HG02763 (cell line): ENCODE data around the gene ANKRD31.
"Not testable (repeated sequence)": the region's sequence is repeated elsewhere in the genome, so short reads cannot be mapped to it uniquely, and the experiment has no call there.

Experiments
- ATAC-seq: cut with Tn5 transposase; IDR thresholded peaks from one replicate; pipeline ENCODE4 v1.9.1; 2021; ENCODE audit warnings: mild to moderate bottlenecking, moderate library complexity; ENCODE audit not compliant: unreplicated experiment

ANKRD31 gene, protein sequence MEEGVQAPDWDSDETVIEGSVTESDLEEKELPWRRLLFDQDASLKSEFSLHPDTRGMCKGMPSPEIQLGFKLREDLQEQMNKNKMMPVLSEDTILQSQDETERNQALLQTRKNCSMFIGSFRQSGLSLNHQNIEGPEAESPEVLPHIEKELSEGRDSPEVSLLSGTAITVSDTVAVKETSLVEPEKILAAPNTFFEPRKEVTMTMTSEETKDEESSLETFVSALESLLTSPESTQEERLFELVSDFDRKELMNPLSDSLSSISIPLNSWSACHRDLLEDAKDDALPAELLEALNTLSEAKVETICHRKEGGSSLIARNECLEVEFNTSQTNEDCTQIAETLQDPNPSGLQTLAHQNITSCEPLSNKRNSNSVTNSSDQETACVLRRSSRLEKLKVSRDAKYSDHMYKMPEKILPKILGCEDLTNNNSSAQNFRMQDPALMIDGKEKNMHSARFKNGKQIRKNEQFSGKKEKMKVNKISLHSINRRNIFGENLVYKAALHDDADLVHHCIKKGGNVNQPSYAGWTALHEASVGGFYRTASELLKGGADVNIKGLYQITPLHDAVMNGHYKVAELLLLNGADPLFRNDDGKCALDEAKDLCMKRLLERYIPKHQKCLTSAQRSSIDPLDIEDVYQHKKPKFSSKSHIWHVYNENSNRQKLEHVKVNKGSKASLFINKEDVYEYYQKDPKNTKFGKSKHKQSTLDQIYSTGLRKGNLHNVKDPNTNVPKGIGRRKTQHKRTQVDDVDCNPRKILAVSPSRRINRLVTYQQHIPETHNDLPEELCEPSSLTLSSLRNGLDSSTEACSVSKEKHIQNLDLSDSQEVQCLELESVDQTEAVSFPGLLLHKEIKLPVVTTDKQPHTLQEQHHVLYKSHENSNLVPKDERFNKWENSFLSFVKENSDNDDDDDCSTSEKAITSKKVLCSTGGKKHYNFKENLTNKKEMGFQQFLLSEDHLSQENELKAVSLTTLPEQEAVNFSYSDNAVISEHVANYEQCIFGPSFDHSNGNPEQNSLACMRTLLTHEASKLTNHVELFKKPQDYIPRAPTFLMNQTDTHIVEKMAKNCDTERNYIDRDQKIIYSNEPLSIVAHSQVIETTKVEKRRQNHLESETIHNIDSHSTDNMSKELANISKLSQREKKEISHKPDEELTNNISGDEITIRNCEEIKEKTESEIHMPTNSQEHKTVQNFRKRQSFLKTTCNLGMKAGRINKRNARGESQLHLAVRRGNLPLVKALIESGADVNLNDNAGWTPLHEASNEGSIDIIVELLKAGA (N-terminal part only)

DNA sequence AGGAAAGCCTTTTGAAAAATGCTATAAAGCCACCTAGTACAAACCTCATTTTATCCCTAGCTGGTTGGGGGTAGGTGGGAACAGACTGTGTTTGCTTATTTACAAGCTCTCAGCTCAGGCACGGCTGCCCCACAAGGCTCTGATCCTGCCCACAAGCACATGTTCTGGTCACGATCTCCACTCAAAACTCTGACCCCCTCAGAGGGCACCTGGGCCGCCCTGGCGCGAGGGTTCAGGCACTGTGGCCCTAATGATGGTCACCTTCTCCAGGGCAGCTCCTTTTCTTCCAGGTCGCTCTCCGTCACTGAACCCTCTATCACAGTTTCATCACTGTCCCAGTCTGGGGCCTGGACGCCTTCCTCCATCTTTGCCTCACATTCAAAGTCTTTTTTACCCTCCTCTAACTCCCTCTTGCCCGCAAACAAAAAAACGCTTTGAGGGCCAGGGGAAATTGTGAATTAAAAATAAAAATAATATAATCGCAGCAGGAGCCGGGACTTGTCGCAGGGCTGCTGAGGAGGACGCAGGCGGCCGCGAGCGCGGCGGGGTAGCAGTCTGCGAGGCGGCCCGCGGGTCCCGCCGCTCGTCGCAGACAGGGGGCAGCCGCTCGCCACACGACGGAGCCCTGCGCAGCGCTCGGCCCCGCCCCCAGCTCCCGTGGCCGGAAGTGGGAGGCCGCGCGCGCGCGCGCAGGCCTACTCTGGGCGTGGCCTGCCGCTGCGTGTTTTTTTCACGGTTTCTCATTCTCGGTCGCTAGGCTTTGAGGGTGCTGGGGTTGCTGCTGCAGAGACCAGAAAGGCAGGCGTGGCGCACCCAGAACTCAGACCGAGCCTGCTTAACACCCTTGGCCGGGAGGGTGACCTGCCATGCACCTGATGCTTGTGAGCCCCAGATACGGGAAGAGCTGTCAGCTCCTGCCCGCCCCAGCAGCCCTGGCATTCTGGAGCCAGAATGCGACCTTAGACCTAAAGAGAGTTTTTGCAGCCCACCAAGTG, at the start of gene ANKRD31:
ANKRD31 (minus strand) TSS at position 557 of the 995 bp plus-strand sequence; CDS start at position 365, 192 bp downstream.
- ATAC-seq, result peak; percentile 99

DNA sequence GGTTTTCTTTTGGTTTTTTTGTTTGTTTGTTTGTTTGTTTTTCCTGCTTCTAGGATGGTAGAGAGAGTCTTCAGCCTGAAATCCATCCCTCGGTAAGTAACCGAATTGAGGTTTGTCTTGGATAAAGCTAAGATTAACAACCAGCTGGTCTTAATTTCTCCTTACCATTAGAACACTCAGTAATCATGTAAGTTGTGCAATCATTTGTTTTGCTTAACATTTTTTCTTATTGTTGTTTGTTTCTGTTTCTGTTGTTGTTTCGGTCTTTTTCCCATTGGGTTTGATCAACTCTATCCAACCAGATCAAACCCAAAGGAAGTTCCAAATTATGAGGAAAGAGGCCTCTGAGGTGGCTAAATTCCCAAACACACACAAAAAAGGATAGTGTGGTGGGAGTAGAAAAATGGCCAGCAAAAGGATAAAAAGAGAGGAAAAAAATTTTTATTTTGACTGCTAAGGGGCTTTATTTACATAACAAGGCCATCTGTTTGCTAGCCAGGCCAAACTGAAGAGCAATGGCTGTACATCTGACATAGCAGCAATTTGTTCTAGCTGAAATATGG, 49.6 kb upstream of the ANKRD31 start:
- ATAC-seq, result no peak

DNA sequence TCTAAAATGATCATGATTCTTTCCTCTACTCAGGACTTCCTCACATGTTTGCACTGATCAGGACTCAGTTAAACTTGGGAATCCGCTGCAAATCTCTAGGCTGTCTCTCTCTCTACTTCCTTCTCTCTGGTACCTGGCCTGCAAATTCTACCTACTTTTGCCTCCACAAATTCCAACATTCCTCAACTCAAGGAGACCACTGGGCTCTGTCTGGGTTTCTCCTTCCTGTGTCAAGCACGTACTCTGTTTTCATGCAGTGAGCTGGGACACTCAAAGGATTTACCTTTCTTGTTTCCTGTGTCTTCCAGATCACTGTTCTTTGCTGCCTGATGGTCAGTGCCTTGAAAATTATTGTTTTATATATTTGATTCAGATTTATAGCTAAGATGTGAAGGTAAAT, 45.9 kb upstream of the ANKRD31 start:
- ATAC-seq, result no peak

DNA sequence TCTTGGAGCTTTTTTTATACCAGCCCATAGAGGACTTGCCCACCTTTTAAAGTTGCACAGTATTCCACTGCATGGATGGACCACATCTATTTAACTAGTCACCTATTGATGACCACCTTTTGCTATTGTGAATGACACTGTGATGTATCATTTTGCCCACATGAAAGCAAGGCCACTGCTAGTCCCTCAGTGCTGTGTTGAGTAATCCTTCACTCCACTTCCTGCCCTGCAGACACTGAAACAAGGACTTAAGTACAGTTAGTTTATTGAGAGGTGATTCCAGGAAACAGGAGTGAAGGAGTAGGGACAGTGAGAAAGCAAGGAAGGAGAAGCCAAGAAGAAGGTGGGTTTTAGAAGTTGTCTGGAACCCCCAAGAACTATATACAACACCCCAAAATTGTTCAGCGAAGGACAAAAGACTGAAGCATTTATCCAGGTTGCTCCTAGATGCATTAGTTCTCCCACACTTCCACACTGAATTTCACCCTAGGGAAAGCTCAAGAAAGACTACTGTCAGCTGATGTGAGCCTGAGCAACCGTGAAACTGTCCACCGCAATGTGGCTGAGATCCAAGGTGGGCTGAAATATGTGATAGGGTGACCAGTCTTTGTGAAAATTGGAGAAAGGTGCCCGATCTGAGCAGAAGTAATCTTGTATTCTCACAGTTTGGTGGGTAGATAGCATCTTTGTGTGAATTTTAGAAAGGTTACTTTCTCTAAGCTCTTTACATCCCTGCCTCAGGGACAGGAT, 45.2 kb upstream of the ANKRD31 start:
- no peak for ATAC-seq

DNA sequence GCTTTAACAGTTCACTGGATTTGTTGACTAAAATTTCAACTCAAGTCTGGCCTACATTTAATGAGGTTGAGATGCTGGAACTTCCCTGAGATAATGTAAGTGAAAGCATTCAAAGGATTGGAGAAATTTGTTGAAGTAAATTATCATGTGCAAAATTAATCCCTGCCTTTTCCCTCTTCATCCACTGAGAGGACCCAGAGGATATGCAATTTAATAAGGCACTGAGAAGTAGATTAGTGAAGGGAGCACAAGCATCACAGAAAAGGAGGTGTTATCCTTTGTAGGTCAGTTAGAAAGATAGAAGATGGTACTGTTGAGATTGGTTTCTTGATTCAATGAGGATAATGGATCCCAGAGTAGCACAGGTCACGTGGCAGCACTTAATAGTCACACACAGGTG, 42.6 kb upstream of the ANKRD31 start:
- no peak for ATAC-seq

DNA sequence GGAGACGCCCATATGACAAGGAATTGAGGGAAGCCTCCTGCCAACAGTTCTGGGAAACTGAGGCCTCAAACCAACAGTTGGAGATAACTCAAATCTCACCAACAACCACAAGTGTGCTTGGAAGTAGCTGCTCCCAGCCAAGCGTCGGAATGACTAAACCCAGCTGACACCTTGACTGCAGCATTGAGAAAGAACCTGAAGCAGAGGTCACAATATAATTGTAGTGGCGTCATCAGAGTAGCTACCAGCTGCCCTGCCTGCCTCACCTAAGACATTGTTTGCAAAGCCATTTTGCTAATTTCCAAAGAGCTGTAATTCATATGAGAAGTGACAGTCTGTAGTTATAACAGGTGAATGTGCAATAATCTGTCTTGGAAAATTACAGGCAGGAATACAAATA, 40.8 kb upstream of the ANKRD31 start:
- ATAC-seq, result no peak

DNA sequence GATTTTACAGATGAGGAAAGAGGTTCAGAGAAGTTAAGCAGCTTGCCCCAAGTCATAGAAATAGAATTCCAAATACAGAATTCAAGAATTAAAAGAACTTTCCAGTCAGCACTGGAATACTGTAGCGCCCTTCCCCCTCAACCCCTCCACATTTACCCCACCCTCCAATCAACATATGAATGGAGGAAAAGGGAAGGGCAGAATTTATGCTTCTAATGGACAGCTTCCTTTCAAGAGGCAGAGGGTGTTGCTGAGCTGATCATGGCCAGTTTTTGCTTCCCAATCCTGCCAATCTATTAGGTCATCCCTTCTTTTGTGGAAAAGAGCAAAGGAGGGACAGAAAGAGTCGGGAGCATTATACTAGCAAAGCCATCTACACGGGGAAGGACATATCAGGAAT, 39.1 kb upstream of the ANKRD31 start:
- no peak for ATAC-seq

DNA sequence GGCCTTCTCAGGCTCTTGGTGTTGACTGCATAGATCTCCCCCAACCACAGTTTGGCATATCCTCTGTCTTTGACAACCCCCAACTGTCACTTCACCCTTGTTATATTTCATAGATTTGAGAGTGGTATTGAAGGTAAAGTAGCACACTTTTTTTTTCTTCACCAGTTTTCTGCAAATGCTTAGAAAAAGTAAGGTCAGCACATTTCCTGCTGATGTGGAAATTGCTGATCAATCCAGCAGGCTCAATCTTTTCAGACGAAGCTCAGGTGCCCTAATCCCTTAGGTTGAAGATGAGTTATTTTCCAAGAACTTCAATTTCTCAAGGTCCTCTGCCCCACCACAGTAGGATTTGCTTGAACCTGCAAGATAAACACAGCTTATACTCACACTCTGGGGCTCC, 38.5 kb upstream of the ANKRD31 start:
- ATAC-seq, result no peak

DNA sequence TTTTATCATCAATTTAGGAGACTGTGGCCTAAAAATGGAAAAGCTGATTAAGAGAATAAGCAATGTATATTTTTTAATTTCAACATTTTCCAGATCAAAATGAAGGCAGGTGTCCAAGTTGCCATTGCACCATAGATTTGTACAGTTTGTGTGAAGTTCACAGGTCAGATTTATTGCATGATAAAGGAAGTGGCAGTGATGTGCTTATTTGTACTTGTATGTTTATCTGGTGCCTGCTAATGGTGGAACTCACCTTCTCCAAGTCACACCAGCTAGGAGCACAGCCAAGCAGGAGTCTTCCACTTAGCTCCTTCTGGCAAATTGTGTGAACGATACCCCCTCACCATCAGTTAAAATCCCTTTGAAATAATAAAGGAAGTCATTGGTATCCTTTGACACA, 37.8 kb upstream of the ANKRD31 start:
- ATAC-seq, result no peak

DNA sequence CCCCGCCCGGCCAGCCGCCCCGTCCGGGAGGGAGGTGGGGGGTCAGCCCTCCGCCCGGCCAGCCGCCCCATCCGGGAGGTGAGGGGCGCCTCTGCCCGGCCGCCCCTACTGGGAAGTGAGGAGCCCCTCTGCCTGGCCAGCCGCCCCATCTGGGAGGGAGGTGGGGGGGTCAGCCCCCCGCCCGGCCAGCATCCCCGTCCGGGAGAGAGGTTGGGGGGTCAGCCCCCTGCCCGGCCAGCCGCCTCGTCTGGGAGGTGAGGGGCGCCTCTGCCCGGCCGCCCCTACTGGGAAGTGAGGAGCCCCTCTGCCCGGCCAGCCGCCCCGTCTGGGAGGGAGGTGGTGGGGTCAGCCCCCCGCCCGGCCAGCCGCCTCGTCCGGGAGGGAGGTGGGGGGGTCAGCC, 33.9 kb upstream of the ANKRD31 start:
- ATAC-seq, result not testable (repeated sequence)

DNA sequence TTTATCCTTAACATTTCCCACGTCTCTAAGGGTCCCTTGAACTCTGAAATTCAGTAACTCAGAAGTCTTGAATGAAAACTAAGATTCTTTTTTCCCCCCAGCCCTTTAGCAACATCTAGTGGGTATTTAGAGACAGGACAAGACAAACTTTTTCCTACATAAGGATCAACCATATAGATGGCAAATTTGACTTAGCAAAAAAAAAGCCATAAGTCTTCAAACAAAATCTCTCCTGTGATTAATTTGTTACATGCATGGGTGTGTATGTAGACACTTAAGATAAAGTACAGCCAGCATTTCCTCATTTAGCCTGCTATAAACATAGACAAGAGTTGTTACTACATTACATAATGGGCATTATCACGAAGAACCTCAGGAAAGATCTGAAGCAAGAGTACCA, 29.1 kb upstream of the ANKRD31 start:
- no peak for ATAC-seq

DNA sequence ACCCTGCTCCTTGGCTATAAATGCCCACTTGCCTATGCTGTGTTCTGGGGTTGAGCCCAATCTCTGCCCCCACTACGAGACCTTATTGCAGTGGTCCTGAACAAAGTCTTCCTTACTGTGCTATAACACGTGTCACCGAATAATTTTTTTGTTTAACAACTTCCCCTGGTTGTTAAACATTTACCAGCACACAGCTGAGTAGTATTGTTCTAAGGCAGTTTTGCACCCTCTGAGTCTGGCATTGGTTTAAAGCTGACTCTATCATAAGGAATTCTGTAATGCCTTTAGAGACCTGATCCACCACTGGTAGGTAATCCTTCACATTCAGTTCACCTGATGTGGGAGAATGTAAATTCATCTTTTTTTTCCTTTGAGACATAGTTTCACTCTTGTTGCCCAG, 25.6 kb upstream of the ANKRD31 start:
- no peak for ATAC-seq

DNA sequence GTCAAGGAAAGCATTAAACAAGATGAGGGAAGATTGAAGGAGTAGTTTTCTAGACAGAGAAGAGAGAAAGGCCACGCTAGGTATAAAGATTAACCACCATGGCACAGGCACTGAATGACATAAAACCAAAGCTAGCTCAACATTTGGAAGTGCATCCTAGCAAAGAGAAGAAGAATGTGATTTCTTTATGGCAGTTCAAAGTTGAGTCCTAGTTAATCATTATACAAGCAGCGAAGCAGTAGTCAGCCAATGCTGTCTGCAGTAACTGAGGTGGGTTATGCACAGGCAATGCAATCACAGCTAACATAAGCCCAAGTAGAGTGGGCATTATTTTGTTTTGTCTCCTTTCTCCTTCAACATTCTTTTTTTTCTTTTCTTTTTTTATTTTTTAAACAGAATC, 24.0 kb upstream of the ANKRD31 start:
- ATAC-seq, result no peak

DNA sequence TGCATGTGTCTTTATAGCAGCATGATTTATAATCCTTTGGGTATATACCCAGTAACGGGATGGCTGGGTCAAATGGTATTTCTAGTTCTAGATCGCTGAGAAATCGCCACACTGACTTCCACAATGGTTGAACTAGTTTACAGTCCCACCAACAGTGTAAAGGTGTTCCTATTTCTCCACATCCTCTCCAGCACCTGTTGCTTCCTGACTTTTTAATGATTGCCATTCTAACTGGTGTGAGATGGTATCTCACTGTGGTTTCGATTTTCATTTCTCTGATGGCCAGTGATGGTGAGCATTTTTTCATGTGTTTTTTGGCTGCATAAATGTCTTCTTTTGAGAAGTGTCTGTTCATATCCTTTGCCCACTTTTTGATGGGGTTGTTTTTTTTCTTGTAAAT, 13.8 kb upstream of the ANKRD31 start:
- ATAC-seq, result not testable (repeated sequence)

DNA sequence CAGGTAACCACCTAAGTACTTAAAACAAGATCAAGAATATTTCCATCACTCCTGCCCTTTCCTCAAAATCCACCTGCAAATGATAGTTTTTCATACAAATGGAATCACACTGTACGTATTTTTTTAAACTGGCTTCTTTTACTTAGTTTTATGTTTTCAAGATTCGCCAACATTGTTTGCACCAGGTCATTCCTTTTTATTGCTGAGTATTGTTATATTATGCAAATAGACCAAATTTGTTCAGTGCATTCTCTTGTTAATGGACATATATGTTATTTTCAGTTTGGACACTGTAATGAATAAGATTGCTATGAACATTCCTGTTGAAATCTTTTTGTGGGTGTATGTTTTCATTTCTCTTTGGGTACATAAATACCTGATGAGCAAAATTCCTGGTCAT, 8.3 kb upstream of the ANKRD31 start:
- no peak for ATAC-seq

DNA sequence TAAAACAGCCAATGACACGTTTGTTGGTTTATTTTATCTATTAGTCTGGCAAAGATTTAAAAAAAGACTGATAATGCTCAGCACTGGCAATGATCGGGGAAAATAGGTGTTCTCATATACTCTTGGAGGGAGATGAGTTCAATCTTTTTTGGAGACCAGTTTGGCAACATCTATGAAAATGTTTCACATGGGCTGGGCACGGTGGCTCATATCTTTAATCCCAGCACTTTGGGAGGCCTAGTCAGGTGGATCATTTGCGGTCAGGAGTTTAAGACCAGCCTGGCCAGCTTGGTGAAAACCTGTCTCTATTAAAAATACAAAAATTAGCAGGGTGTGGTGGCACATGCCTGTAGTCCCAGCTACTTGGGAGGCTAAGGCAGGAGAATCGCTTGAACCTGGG, 6.8 kb upstream of the ANKRD31 start:
- no peak for ATAC-seq

DNA sequence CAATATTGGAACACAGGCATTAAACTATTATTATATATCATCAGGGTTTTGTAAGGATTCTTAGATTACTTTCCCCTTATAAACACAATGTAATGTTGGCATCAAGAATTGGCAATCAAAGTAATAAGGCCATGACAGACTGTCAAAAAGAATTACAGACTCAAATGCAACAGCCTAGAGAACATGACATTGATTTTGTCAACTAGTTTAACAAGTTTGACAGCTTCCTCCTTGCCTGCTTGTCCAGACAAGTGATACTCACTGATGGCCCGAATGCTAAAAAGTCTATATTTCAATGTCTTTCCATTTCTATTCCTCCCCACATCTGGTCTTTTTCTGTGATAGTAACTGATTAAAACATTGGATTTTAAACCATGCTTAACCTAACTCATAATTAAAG, 6.4 kb upstream of the ANKRD31 start:
- ATAC-seq, result no peak

DNA sequence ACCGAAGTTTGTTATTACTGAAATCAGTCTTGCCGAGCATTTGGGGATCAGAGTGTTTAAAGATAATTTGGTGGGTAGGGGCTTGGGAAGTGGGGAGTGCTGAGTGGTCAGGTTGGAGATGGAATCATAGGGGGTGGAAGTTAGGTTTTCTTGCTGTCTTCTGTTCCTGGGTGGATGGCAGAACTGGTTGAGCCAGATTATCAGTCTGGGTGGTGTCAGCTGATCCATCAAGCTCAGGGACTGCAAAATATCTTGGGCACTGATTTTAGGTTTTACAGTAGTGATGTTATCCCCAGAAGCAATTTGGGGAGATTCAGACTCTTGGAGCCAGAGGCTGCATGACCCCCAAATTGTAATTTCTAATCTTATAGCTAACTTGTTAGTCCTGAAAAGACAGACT, 5.4 kb upstream of the ANKRD31 start:
- ATAC-seq, result no peak

DNA sequence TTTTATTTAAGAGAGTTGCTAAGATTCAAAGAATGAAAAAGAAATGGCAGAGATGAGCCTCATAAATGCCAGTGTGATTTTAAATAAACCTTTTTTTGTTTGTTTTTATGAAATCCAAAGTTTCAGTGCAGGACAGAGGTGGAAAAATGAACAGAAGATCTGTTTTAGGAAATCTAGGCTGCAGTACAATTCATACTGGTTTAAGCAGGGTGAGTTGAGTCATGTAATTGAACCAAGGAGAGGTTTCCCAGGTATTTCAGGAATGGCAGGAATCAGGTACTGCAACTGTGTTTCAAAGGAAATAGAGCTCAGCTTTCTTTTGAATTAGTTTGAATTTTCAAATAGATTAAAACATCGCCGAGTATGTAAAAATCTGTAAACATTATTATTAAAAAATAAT, 3.0 kb upstream of the ANKRD31 start:
- no peak for ATAC-seq
